Dermis microvascular lymphatic vessel endothelial cell (primary cell): ENCODE data around the gene ASTN1. TPM values are rescaled to one million over a fixed set of nuclear protein-coding genes. Genes with fewer than 3 reads are reported as not detected.
A peak's percentile ranks its signal among the peaks of the same experiment; 100 is the strongest.

Experiments used
- DNase-seq, 2 donors: peaks; one replicate each; pipeline versions ENCODE4 v3.0.0 to v3.0.0-alpha.2; 2010; ENCODE audit warnings: low read depth in 2 of 2
- total RNA-seq: library from RNA; depleted of rRNA; stranded (reverse); fragments of >200 nt; gene quantifications from 2 replicates; pipeline ENCODE4 v1.2.1, GENCODE V29; 2014

Gene ASTN1
- total RNA-seq, 1 donor from 2014 or later = not detected

DNA sequence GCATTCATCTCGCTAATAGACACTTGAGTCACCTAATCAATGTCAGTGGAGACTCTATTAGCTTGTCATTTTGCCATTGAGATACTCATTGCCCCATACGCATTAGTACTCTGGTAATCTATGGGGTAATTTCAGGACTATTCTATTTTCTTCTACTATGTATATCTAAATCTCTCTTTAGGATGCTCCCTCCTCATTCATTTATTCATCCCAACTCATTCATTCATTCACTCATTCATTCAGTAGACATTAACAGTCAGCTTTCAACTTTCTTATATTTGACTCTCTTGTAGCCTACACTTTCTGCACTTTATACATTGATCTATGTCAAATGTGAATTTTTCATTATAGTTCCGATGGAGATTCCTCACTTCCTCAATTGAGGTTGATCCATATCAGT is 170.9 kb downstream of the ASTN1 start:
- no peak for DNase-seq

GRCh38 chr1:176989754-176990153 is 174.8 kb downstream of the ASTN1 start:
- no peak for DNase-seq

- no peak for DNase-seq
Measured at GRCh38 chr1:176989023-176989422, 175.5 kb downstream of the ASTN1 start.

DNA sequence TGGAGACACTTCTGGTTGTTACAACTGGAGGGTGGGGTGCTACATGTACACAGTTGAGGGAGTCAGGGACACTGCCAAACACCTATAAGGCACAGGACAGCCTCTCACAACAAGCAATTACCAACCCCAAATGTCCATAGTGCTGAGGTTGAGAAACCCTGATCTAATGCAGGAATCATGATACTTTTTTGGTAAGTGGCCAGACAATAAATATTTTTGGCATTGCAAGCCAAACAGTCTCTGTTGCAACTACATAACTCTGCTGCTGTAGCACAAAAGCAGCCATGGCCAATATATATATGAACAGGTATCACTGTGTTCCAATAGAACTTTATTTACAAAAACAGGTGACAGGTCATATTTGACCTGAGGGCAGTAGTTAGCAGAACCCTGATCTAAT is 177.5 kb downstream of the ASTN1 start:
- no peak for DNase-seq

GRCh38 chr1:176983731-176984130 is 180.8 kb downstream of the ASTN1 start:
- no peak for DNase-seq

DNA sequence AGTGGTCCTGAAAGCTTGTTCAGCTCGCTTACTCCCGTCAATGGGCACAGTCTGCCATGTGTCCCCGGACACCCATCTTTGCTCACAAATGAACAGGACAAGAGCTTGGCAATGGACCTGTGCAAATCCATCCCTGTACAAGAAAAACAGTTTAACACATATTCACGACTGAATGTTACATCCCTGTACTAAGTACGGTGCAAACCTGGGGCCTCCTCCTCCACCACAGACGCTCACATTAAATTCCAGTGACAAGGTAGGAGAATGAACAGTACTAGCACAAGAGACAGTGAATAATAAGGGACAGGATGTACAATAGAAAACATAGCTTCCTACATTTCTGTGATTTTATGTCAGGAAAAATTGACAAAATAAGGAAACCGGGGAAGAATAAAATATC is 187.7 kb downstream of the ASTN1 start:
- no peak for DNase-seq

DNA sequence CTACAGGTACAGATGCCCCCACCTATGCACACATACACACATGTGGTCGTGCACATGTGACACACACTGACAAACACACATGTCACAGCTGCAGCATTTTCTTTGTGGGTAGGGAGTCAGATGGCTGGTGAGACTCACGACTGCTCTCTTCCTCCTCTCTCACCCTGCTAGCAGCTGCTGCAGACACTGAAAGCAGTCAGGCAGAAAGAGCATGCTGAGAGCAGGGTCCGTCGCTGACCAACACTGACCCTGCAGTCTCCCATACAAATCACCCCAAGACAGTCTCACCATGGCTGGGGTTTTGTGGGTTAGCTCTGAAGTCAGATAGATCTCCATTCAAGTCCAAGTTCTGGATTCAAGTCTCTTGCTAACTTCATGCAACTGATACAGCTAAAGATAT is 188.3 kb downstream of the ASTN1 start:
- DNase-seq = no peak

DNA sequence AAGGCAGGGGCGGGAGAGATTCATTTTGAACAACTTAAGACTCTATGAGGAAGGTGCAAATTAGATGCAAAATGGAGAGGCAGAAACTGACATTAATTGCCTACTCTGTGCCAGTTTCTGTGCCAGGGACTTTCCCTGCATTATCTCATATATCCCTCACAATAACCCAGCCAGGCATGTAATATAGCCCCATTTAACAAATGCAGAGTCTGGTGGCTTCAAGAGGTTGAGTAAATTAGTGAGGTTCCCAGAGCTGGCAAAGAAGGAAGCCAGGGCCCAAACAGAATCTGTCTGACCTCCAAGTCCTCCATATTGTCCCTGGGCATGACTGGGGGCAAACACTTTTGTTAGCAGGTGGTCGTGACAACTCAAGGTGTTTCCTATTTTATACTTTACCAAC is 199.8 kb downstream of the ASTN1 start:
- DNase-seq = no peak

DNA sequence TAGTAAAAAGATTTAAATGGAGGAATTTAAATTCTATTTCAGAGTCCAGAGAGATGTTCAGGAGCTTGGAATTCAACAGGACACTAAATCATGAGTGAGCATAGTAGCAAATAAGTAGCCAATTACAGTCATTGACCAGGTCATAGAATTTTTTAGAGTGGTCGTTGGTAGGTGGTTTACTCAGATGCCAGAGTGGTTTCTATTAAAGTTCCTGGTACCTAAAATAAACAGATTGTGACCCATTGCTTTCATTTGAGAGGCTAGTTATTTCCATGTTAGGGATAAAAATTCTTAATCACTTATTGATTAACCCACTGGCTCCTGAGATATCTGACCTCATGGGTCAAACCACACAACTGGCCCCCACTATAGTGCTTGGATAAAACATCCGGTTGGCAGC is 201.3 kb downstream of the ASTN1 start:
- DNase-seq = no peak

DNA sequence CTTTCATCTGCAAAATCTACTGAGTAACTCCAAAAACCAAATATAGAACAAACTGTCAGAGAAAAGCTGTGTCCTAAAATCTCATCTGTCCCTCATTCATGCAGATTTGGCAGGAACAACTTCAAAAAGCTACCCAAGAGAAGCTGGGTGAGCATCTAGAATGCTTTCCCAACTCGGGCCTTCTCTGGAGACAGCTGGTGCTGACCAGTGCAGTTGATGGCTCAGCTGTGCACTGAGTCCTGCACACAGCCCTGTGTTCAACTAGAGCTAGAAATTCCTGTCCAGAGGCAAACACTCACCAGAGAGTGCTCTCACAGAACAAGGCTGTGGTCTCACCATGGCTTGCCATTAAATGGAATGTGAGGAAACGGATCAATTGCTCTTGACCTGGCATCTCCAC is 202.8 kb downstream of the ASTN1 start:
- no peak for DNase-seq

- no peak for DNase-seq
Measured at GRCh38 chr1:176959191-176959820, 205.2 kb downstream of the ASTN1 start.

GRCh38 chr1:176957603-176958002 is 206.9 kb downstream of the ASTN1 start:
- no peak for DNase-seq

- DNase-seq = no peak
Measured at GRCh38 chr1:176954242-176954641, 210.3 kb downstream of the ASTN1 start.

GRCh38 chr1:176950736-176951324 is 213.7 kb downstream of the ASTN1 start:
- no peak for DNase-seq

DNA sequence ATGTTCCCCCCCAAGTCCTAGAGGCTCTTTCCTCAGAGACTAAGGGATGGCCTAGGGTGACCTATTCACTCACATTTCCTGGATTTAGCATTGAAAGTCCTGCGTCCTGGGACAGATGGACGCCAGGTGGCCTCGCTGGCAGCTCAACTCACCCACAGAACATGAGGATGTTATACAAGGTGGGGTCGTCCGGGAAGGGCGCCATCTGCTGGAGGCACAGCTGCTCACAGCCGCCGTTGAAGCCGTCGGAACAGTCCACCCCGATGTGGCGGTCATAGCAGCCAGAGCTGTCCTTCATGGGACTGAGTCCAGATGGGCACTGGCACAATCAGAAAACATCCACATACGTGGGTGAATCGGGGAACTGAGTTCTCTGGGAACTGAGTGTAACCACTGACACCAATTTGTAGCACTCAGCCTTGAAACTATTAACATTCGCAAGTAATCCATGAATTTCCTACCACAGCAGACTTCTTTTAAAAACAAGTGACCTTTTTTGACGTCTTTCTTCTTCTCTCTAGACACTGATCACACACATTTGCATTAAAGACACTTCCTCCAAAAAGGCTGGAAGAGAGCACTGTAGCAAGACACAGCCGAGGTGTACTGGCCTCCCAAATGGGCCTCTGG is 215.4 kb downstream of the ASTN1 start:
- DNase-seq = peak; percentile 12 to 14

DNA sequence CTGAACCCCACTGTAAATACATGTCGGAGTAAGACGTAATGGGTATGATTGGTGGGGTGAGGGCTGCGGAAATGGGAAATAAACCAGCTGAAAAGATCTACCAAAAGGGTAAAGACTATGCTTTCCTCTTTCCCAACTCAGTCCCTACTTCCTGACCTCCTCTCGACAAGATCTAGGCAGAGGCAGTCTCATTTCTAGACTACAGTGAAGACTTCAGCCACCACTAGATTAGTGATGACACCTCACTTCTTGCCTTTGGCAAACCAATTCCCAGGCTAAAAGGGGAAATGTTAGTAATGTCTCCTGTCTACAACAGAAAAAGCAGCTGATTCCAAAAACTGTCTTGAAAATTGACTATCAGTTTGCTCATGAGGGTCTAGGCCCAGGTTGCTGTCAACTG is 219.9 kb downstream of the ASTN1 start:
- no peak for DNase-seq

GRCh38 chr1:176943783-176944182 is 220.7 kb downstream of the ASTN1 start:
- DNase-seq = no peak

GRCh38 chr1:176942346-176942745 is 222.2 kb downstream of the ASTN1 start:
- no peak for DNase-seq

DNA sequence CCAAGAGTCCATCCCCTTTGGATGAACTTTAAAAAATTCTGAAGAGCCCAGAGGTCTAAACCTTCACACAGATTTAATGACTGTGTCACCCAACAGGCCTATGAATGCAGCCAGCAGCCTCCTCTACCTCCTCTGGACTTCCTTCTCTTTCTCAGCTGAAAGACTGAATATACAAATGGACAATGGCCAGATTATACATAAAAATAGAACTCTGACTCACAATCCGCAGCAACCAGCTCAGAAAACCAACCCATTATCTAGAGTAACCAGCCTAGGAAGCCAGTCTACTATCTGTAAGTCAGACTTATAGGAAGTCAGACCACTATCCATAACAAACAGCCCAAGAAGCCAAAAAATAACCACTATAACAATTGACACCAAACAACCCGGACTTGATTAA is 224.5 kb downstream of the ASTN1 start:
- no peak for DNase-seq

DNA sequence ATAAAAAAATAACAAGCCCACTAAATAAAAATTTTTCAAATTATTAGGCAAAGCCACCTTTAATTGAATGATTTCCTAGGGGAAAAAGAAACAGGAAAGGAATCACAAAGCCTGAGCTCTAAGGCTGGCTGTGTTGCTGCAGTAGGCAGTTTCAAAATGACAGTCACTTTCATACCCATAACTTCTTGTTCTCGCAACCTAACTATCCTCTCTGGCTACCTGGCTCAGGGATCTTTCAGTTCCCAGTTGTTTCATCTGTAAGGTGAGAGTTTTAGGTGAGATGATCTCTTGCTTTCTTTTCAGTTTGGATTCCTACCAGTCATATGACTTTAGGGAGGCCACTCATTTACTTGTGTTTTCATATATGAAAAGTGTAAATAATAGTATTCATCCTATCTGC is 226.1 kb downstream of the ASTN1 start:
- no peak for DNase-seq

DNA sequence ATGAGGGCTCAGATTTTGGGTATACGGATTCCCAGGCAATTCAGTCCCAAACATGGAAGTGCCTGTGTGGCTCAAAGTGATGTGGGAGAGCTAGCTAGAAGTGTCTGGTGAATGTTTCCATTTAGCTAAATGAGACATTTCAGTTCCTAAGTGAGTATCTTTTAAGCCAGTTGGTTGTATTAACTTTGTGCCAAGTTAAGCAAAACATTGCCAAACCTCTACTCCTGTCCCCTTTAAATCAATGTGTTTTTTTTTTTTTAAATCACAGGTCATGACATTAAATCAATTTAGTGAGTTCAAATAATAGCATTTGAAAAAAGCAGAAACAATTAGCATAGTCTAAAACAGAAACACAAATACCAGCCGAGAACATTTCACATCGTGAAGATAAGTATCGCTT is 230.1 kb downstream of the ASTN1 start:
- no peak for DNase-seq

- no peak for DNase-seq
Measured at GRCh38 chr1:176932114-176933104, 232.1 kb downstream of the ASTN1 start.
